NCI-H1417 (cell line): Measurements from ENCODE around the gene WNT7A.

ENCODE experiments used
- DNase-seq, 3 experiments: peaks; one replicate each; lab custom pipeline; 2025; lab: John Stamatoyannopoulos, UW

WNT7A gene

DNA sequence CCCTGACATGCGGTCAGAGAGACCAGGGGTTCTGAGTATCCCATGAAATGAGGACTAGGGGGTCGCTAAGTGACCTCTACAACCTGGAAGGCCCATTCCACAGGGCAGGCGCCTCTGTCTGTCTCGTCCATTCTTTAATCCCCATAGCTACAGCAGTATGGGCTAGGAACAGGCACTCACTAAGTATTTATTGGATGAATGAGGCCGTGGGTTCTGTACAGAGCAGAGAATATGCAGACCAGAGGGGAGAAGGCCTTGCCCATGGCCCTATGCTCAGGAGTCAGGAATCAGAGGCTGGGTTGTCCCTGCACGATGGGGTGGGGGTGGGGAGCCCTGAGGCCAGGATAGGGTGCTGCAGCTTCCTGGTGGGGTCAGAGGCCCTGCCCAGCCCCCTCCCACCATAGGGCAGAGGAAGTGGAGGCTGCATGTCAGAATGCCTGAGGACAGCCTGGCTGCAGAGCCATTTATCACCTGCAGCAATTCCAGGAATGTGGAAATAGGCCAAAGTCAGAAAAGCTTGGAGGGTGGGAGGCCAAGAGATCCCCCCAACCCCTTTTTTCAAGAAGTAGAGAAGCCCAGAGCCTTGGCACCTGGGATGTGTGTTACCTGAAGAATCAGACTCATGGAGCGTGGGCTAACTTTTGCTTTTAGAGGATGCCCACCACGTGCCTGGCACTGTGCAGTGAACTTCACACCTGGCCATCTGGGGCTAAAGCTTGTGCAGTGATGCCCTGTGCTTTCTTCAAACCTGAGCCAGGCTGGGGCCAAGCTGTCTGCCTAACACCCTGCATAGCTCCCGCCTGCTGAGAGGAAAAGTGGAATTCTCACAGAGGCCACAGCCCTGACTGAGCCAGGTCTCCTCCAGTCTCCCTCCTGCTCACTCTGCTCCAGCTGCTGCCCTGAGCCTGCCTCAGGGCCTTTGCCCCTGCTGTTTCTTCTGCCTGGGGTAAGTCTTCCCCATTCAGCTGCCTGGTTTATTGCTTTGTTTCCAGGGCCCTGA, 109.4 kb downstream of the WNT7A start:
- no peak for DNase-seq

- no peak for DNase-seq
Measured at GRCh38 chr3:13769422-13769821, 110.4 kb downstream of the WNT7A start.

DNA sequence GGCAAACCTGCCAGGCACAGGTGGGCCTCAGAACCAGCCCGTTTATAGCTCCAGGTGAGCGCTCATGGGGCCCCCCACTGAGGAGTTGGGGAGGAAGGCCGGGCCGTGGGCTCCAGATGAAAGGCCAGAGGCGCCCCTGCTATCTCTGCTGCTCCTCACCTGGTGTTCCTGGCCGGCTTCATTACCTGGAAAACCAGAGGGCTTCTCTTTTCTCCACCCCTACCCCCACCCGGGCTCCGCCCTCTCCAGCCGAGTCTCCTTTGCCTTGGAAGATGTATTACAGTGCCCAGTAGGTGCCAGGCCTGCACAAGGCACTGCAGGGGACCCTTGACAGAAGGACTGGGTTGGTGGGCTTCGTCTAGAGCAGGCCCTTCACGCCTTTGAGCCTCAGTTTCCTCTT, 111.4 kb downstream of the WNT7A start:
- DNase-seq: no peak

GRCh38 chr3:13767896-13768295, 112.0 kb downstream of the WNT7A start:
- DNase-seq: peak in 1 of 3 experiments; percentile 1

- no peak for DNase-seq
Measured at GRCh38 chr3:13767030-13767429, 112.8 kb downstream of the WNT7A start.
